Urinary bladder (tissue), 4 donors: Measurements from ENCODE around the gene CDH13. TPM values are rescaled to one million over a fixed set of nuclear protein-coding genes. Genes with fewer than 3 reads are reported as not detected.
A peak's percentile ranks its signal among the peaks of the same experiment; 100 is the strongest.

Experiments used
- DNase-seq: peaks from one replicate; pipeline ENCODE4 v3.0.0-alpha.2; 2015; ENCODE audit errors: extremely low spot score
- H3K27ac ChIP-seq: one replicate; pipeline ENCODE4 v1.5.1; 2013; ENCODE audit warnings: low read depth, mild to moderate bottlenecking, moderate library complexity
- H3K36me3 ChIP-seq: one replicate; pipeline ENCODE4 v1.6.1; 2013; ENCODE audit warnings: mild to moderate bottlenecking, moderate library complexity; ENCODE audit not compliant: insufficient read depth
- H3K4me1 ChIP-seq: one replicate; pipeline ENCODE4 v1.6.1; 2013; ENCODE audit warnings: mild to moderate bottlenecking, moderate library complexity; ENCODE audit not compliant: insufficient read depth
- H3K4me3 ChIP-seq: one replicate; pipeline ENCODE4 v1.5.1; 2013; ENCODE audit warnings: low read depth, low read length
- WGBS: extraction: QIAGEN DNeasy Blood & Tissue Kit; methylation state at CpG from one replicate; pipeline ENCODE4 v1.1.7; 2013; 5-methylcytosine and 5-hydroxymethylcytosine counted together
- polyA plus RNA-seq: library from polyadenylated mRNA; stranded (reverse); fragments of 200-250 nt; gene quantifications from one replicate; pipeline ENCODE4 v1.2.3, GENCODE V29; 2013
- total RNA-seq: library from RNA; depleted of rRNA; stranded (reverse); fragments of >200 nt; gene quantifications from one replicate; pipeline ENCODE4 v1.2.3, GENCODE V29; 2014
- donor health status: healthy with polysubstance abuse.
- donor health status: healthy.

CDH13 gene
- total and polyA plus RNA-seq, 2 donors, result 18.9 to 21.5 TPM

DNA sequence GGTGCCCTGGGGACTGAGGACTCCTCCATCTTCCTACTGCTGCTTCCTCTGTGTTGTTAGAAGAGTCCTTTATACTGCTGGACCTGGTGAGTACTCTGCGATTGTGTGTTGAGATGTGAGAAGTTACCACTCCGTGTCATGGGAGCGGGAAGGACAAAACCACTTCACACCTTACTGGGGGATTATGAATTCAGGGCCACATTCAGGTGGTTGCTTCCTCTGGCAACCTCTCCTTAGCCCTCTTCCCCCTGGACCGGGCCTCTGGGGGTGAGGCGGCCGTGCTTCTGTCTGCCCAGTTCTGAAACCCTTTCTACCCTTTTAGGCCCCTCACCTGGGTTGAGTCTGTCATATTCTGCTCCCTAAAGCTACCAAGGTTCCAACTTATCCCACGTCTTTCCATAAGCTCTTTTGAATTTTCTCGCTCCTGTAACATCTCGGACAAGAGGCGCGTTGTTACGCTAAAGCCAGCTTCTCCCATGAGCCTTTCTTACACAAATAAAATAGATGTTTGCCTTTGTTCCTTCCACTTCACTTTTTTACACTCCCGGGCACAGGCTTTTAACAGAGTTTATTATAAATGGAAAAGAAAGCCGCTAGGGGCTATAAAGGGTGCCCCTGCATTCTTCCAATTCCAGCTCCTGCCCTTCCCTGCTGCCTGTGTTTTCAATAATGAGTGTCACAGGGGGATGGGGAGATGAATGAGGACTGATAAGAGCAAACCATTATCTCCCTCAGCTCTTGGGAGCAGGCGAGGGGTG lies 20.7 kb upstream of the CDH13 start:
- no peak for DNase-seq
- H3K36me3 ChIP-seq, result no peaks in the 10 kb centered on the region
- 60% methylated on average over 15 of the region's 15 CpGs for WGBS

DNA sequence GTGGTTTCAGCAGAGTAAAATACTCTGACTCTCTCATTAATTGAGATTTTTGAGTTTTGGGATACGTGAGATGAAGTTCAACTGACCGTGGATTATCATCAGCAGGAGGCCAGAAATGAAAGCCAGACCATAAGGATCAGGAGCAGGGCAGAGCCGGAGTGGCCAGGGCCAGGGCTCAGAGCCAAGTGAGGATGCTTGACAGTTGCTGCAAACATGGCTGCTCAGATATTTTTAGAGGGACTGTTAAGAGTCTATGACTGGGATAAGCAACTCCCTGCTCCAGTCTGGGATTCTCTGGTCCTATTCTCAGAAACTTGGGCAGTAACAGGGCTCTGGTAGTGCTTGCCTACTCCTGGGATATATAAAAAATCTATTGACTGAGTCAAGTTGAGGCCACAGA lies 17.6 kb upstream of the CDH13 start:
- no peak for DNase-seq
- Histone ChIP-seq H3K4me3 (no peak overlapping the region), H3K27ac (no peak overlapping the region), H3K4me1 (no peaks in the 10 kb centered on the region), H3K36me3 (no peaks in the 10 kb centered on the region)
- 24% methylated on average over 3 of the region's 3 CpGs for WGBS

More for the DNA sequence above, 20.7 kb upstream of the CDH13 start:
- H3K4me3 ChIP-seq, result no peak overlapping the region
- no peak overlapping the region for H3K27ac ChIP-seq
- no peaks in the 10 kb centered on the region for H3K4me1 ChIP-seq

DNA sequence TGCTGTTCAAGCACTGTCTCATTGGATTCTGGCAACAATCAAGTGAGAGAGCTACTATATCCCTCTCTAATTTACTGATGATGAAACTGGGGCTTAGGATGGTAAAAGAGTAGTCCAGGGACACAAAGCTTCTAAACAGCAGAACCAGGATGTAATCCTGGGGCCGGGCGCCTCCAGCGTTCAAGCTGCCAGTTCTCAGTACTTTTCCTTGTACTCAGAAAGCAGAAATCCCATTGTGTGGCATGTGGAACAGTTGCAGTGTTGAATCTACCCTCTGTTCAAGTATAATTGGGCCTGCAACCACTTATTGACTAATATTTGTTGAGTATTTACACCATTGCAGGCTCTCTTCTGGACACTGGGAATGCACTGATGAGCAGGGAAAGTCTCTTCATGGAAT lies 14.5 kb upstream of the CDH13 start:
- no peak overlapping the region for H3K27ac ChIP-seq
- no peak overlapping the region for H3K4me3 ChIP-seq
- DNase-seq, result no peak
- H3K36me3 ChIP-seq, result no peaks in the 10 kb centered on the region
- H3K4me1 ChIP-seq, result no peaks in the 10 kb centered on the region
- 73% methylated on average over 3 of the region's 3 CpGs for WGBS

DNA sequence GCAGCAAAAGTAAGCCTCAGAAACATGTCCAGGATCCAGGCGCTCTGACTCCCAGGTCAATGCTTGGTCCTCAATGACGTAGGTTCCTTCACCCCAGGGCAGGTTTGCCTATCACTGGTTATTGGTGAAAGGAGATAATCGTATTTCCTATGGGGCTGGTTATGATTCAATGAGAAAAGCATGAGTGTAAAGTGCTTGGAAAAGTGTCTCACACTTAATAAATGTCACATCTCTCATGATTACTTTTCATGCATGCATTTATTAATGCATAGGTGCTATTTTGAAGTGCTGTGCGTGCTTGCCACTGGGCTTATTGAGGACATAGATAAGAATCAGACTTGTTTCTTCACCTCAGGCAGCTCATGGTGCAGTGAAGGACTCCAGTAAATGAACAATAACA lies 10.4 kb upstream of the CDH13 start:
- WGBS, result 44% methylated on average over 4 of the region's 4 CpGs
- Histone ChIP-seq H3K27ac (no peak overlapping the region), H3K36me3 (no peaks in the 10 kb centered on the region), H3K4me3 (no peak overlapping the region), H3K4me1 (no peaks in the 10 kb centered on the region)
- DNase-seq, result no peak

DNA sequence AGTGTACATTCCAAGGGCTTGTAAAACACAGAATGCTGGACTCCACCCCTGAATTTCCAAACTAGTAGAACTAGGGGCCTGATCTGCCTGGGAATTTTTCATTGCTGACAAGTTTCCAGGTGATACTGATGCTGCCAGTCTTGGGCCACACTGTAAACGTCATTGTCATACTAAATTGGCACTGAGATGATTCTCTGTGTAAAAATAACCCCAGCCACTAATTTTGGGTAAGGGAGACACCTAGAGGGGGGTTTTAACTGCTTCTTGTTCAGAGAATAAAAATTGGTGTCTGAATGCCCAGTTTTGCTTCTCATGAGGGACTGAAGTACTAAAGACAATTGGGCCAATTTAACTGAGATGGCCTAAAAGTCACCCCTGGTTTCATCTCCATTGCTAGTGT lies 5.0 kb upstream of the CDH13 start:
- Histone ChIP-seq H3K36me3 (no peaks in the 10 kb centered on the region), H3K4me1 (no peaks in the 10 kb centered on the region), H3K27ac (no peak overlapping the region), H3K4me3 (no peak overlapping the region)
- 17% methylated on average over 1 of the region's 1 CpG for WGBS
- DNase-seq, result no peak

DNA sequence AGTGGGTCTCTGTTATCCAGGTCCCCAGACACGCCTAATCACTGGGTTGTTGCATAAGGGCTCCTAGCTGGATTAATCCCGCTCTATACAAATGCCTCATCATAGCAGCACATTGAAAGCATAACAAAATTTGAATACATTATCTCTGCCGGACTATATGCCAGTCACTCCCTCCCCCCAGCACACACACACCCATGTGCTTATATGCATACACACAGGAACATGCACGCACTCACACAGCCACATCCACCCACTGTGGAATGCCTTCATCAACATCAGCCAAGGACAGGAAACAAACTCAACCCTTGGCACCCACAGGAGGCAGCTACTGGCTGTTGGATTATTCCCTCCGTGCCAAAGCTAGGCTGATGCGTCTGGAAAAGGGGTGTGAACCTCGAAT lies 3.5 kb upstream of the CDH13 start:
- H3K36me3 ChIP-seq, result no peaks in the 10 kb centered on the region
- WGBS, result 64% methylated on average over 7 of the region's 7 CpGs
- no peak overlapping the region for H3K4me3 ChIP-seq
- H3K27ac ChIP-seq, result no peak overlapping the region
- no peak for DNase-seq
- no peaks in the 10 kb centered on the region for H3K4me1 ChIP-seq

DNA sequence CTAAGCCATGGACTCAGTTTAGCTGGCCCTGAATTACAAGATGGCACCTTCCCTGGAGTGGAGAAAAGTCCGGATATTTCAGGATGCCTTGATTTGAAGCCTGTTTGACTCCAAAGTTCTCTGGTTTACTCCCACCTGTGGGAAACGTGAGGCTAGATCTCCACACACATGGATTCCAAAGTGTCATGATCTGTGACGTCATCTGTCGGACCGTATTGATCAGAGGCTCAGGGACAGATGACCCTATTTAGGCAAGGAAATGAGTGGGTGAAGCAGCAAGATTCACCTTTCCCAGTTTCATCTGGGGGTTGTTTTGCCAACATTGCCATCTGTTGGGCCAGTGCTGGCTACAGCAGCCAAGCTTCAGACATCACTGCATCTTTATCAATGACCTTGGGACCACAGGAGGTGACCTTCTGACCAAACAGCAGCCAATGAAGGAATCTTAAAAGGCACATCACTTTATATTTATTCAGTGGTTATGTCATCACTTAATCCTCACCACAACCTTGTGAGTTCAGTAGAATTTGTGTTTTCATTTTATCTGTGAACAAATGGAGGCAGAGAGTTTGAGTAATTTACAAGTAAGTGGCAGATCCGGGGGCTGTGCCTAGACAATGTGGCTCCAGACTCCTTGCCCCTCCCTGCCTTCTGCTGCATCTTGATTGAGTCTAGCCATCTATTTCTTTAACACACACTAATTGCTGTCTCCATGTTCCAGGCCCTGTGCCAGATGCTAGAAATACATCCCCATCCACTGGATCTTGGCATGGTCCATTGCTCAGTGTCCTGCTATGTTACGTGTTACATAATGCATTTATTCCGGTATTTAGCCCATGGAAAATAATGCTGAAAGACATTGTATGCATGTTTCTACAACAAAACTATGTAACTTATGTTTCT lies 1.5 kb upstream of the CDH13 start:
- WGBS, result 81% methylated on average over 8 of the region's 8 CpGs
- DNase-seq, result no peak
- H3K36me3 ChIP-seq, result no peaks in the 10 kb centered on the region

DNA sequence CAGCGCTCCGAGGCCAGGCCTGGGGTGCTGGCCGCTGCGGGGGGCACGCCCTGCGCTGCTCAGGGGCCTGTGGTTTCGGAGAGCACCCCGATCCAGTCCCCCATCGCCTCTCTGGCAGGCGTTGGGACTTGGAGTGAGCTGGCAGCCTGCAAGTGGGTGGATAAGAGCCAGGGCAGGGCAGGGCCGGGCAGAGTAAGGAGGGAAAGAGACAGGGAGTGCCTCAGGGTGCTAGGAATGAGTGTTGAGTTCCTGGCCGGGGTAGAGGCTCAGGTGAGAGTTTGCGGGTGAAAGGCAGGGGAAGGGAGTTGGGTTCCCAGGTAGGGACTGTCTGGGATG lies 1.3 kb downstream of the CDH13 start:
- Histone ChIP-seq H3K4me3 (peak overlapping the region; percentile 47), H3K36me3 (no peaks in the 10 kb centered on the region), H3K4me1 (no peaks in the 10 kb centered on the region), H3K27ac (no peak overlapping the region)
- no peak for DNase-seq
- WGBS, result 17% methylated on average over 13 of the region's 13 CpGs

More for the DNA sequence above, 1.5 kb upstream of the CDH13 start:
- Histone ChIP-seq H3K4me3 (no peak overlapping the region), H3K4me1 (no peaks in the 10 kb centered on the region), H3K27ac (no peak overlapping the region)

DNA sequence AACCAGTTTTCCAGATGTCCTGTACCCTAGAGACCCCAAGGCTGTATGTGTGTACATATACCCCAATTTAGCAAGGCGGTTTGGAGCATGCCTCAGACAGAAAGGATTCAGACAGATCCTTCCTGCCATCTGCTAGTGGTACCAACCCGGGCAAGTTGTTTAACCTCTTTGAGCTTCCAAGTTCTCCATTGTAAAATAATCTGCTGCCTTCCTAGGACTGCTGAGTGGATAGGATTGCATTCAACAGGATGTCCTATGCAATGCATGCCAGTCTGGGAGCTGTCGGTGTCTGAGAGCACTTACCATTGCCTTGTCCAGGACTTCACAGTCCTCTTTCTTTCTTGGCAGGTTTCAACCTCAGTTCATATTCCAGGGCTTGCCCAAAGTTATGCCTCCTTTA lies 1.9 kb downstream of the CDH13 start:
- H3K4me3 ChIP-seq, result no peak overlapping the region
- 76% methylated on average over 3 of the region's 3 CpGs for WGBS
- no peak for DNase-seq
- no peak overlapping the region for H3K27ac ChIP-seq
- no peaks in the 10 kb centered on the region for H3K36me3 ChIP-seq
- H3K4me1 ChIP-seq, result no peaks in the 10 kb centered on the region

DNA sequence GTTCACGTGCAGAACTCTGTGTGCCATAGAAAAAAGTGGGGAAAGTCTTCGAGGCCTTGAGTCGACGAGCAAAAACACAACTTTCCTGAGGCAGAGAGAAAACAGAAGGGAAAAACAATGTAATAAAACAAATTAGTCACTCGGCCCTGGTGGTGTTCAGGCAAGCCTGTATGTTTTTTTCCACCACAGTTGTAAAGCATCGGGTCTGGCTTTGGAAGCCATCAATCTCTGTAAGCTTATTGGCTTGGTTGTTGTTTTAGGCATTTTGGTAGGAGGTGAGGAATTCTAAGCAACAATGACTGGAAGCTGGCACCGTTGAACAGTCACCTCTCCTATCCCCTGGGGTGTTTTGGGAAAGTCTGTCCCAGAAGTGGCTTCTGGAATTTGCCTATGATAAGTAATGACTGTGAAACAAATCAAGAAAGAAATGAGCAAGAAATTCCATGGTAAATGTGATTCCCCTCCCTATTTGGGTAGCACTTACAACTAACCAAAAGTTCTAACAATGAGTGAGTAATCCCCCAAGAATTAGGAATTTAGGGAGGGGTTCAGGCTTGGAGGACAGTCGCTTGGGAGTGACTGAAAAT lies 2.8 kb downstream of the CDH13 start:
- WGBS, result 38% methylated on average over 8 of the region's 8 CpGs
- H3K4me3 ChIP-seq, result no peak overlapping the region
- H3K27ac ChIP-seq, result no peak overlapping the region
- no peaks in the 10 kb centered on the region for H3K36me3 ChIP-seq
- DNase-seq, result no peak
- no peaks in the 10 kb centered on the region for H3K4me1 ChIP-seq

DNA sequence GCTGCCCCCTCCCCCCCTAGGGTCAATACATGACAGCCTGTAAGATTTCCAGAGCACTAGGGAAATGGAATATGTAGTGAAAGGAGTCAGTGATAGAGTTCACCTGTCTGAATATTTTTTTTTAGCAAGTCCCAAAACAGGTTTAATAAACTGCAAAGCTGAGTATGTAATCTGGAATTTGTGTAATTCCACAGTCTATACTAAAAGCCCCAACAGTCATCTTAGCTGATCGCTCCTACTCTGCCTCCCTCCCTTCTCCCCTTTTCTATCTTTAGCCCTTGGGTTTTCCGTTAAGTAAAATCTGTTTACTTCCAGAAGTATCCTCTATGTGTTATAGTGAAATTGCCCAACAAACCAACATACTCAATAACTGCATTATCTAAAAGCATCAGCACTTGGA lies 3.5 kb downstream of the CDH13 start:
- H3K27ac ChIP-seq, result no peak overlapping the region
- H3K4me1 ChIP-seq, result no peaks in the 10 kb centered on the region

DNA sequence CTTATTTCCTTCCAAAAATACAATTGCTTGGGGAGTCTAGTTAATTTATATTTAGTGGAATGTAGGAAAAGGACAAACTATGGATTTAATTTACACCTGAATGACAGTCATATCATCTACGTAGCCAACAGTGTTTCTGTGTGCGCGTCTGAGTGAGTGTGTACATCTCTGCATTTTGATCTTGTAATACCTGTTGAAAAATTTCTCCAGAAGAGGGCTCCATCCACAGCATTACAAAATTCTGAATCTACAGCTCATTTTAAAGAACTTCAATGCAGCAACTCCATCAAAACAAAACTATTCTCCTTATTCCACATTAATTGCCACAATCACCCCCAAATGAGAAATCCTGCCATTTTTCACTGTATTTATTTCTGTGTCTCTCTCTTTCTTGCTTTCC lies 3.9 kb downstream of the CDH13 start:
- no peak overlapping the region for H3K4me3 ChIP-seq
- no peak for DNase-seq
- 51% methylated on average over 3 of the region's 3 CpGs for WGBS

More for the DNA sequence above, 3.5 kb downstream of the CDH13 start:
- H3K36me3 ChIP-seq, result no peaks in the 10 kb centered on the region
- no peak overlapping the region for H3K4me3 ChIP-seq
- 41% methylated on average over 2 of the region's 2 CpGs for WGBS
- no peak for DNase-seq

DNA sequence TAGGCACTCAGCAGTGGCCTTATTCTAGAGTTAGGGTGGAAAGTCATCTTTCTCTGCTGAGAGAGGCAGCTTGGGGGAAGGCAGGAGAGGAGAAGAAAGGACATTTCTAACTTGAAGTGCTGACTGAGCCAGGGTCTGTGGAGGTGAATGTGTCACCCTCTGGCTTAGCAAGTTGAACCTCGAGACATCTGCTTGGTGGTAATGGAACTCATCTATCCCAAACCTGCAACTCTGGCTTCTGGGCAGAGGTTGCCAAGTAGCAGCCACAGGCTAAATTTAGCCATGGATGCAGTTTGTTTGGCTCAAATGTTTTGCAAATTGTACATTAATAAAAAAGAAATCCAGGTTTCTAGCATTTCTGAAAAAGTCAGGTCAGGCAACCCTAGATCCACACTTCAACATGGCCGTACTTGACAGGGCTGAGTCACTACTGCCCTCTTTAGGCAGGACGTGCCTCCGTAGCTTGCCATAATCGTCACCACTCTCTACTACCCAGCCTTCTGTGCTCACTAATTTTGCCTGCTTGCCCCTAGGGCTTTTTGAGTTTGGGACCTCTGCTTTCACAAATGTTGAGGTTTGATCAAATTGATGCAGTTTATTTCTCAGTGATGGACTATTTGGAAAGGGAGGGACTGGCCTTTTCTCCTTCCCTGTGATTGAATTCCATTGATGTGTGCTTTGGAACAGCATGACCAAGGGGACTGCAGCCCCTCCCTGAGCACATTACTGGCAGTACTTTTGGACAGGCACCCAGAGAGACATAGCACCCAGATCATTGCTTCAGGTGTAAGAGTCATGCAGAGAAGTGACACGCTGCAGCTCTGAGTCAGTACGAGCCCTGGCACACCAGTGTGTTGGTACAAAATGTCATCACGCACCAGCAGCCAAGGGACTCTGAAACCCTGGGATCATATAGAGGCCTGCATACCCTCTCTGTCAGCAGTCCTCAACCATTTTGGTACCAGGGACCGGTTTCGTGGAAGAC lies 5.2 kb downstream of the CDH13 start:
- H3K27ac ChIP-seq, result no peak overlapping the region
- no peak overlapping the region for H3K4me3 ChIP-seq
- WGBS, result 84% methylated on average over 10 of the region's 10 CpGs
- H3K4me1 ChIP-seq, result no peaks in the 10 kb centered on the region
- DNase-seq, result no peak
- H3K36me3 ChIP-seq, result no peaks in the 10 kb centered on the region

More for the DNA sequence above, 3.9 kb downstream of the CDH13 start:
- Histone ChIP-seq H3K36me3 (no peaks in the 10 kb centered on the region), H3K27ac (no peak overlapping the region), H3K4me1 (no peaks in the 10 kb centered on the region)
